Neural cell (in vitro differentiated cells): ENCODE measurements around the gene MRPL19. TPM values are rescaled to one million over a fixed set of nuclear protein-coding genes. Genes with fewer than 3 reads are reported as not detected.

Source experiments
- H2AFZ ChIP-seq: fragments of 200-600, 300-800 bp; sonication (generic), shearing (Covaris generic); 2 replicates; pipeline ENCODE4 v1.6.0; 2014; ENCODE audit warnings: low read depth, mild to moderate bottlenecking, antibody characterized with exemption, low read length, moderate library complexity
- H3F3A ChIP-seq: fragments of 200-600 bp; shearing (Covaris generic); 2 replicates; pipeline ENCODE4 v1.6.1; 2016; ENCODE audit warnings: mild to moderate bottlenecking, moderate library complexity, mixed read lengths, antibody characterized with exemption, low read length; ENCODE audit not compliant: insufficient read depth, poor library complexity, severe bottlenecking
- H3K27ac ChIP-seq: fragments of 200-600, 300-800 bp; sonication (generic), shearing (Covaris generic); 2 replicates; pipeline ENCODE4 v1.5.1; 2014; ENCODE audit warnings: mild to moderate bottlenecking, low read length, moderate library complexity
- H3K27me3 ChIP-seq: fragments of 300-800, 200-600 bp; sonication (generic), shearing (Covaris generic); 2 replicates; pipeline ENCODE4 v1.6.0; 2014; ENCODE audit warnings: mild to moderate bottlenecking, low read depth, low read length, moderate library complexity; ENCODE audit not compliant: insufficient read depth
- H3K36me3 ChIP-seq: fragments of 300-800, 200-600 bp; sonication (generic), shearing (Covaris generic); 2 replicates; pipeline ENCODE4 v1.5.1; 2014; ENCODE audit warnings: mild to moderate bottlenecking, antibody characterized with exemption, low read length, moderate library complexity; ENCODE audit not compliant: insufficient read depth
- H3K4me2 ChIP-seq: fragments of 300-800, 200-600 bp; sonication (generic), shearing (Covaris generic); 2 replicates; pipeline ENCODE4 v1.6.0; 2014; ENCODE audit warnings: mild to moderate bottlenecking, low read length
- H3K4me3 ChIP-seq: fragments of 300-800, 200-600 bp; sonication (generic), shearing (Covaris generic); 2 replicates; pipeline ENCODE4 v1.5.1; 2014; ENCODE audit warnings: mild to moderate bottlenecking, low read length, moderate library complexity
- H3K79me2 ChIP-seq: fragments of 200-600 bp; shearing (Covaris generic); replicated peaks from 2 replicates; pipeline ENCODE4 v1.6.0; 2014; ENCODE audit warnings: mild to moderate bottlenecking, low read length, moderate library complexity; ENCODE audit not compliant: insufficient read depth
- H3K9ac ChIP-seq: fragments of 300-800, 200-600 bp; sonication (generic), shearing (Covaris generic); 2 replicates; pipeline ENCODE4 v1.6.1; 2016; ENCODE audit warnings: mild to moderate bottlenecking, low read length, mixed read lengths
- H3K9me2 ChIP-seq: fragments of 200-600 bp; shearing (Covaris generic); 2 replicates; pipeline ENCODE4 v1.6.1; 2016; ENCODE audit warnings: mild to moderate bottlenecking, low read length, mixed read lengths; ENCODE audit not compliant: insufficient read depth
- H3K9me3 ChIP-seq: fragments of 200-600, 300-800 bp; sonication (generic), shearing (Covaris generic); 2 replicates; pipeline ENCODE4 v1.6.1; 2016; ENCODE audit warnings: mild to moderate bottlenecking, mixed run types, low read length, moderate library complexity, mixed read lengths
- H4K20me1 ChIP-seq: fragments of 200-600 bp; shearing (Covaris generic); 2 replicates; pipeline ENCODE4 v1.6.1; 2016; ENCODE audit warnings: mild to moderate bottlenecking, mixed run types; ENCODE audit not compliant: insufficient read depth
- EP300 ChIP-seq: fragments of 450-650 bp; conservative IDR thresholded peaks from 2 replicates; pipeline ENCODE4 v1.6.1; 2014; ENCODE audit warnings: antibody characterized with exemption, mild to moderate bottlenecking, moderate library complexity; ENCODE audit not compliant: poor library complexity, severe bottlenecking
- EZH2 ChIP-seq: fragments of 200-600, 300-800 bp; shearing (Covaris generic), sonication (generic); IDR thresholded peaks from 2 replicates; pipeline ENCODE4 v1.6.1; 2014; ENCODE audit warnings: antibody characterized with exemption, low read length, borderline replicate concordance, mild to moderate bottlenecking; ENCODE audit not compliant: insufficient read depth, poor library complexity, severe bottlenecking
- MXI1 ChIP-seq: fragments of 450-650 bp; conservative IDR thresholded peaks from 2 replicates; pipeline ENCODE4 v1.6.1; 2014; ENCODE audit warnings: antibody characterized with exemption, mild to moderate bottlenecking; ENCODE audit not compliant: poor library complexity, severe bottlenecking
- POLR2AphosphoS5 ChIP-seq: IDR thresholded peaks from 2 replicates; pipeline ENCODE4 v1.6.1; 2012
- RAD21 ChIP-seq: fragments of 450-650 bp; conservative IDR thresholded peaks from 2 replicates; pipeline ENCODE4 v1.6.1; 2014; ENCODE audit warnings: antibody characterized with exemption, mild to moderate bottlenecking, moderate library complexity
- SMC3 ChIP-seq: fragments of 450-650 bp; conservative IDR thresholded peaks from 2 replicates; pipeline ENCODE4 v1.6.1; 2014; ENCODE audit warnings: antibody characterized with exemption, mild to moderate bottlenecking, moderate library complexity; ENCODE audit not compliant: poor library complexity
- TAF1 ChIP-seq: IDR thresholded peaks from 2 replicates; pipeline ENCODE4 v1.6.1; 2012; ENCODE audit warnings: low read depth
- polyA plus RNA-seq: library from polyadenylated mRNA; depleted of rRNA; stranded (reverse); fragments of >200 nt; gene quantifications from 2 replicates; pipeline ENCODE4 v1.2.3, GENCODE V29; 2014
- TF ChIP-seq, protein P1 (sequence below): fragments of 450-650 bp; IDR thresholded peaks from 2 replicates; pipeline ENCODE4 v1.5.1; 2014; ENCODE audit warnings: antibody characterized with exemption, mild to moderate bottlenecking, moderate library complexity; ENCODE audit not compliant: poor library complexity, severe bottlenecking
- TF ChIP-seq, protein P2 (sequence below): IDR thresholded peaks from 2 replicates; pipeline ENCODE4 v1.6.1; 2012; ENCODE audit warnings: borderline replicate concordance

MRPL19 gene
- polyA plus RNA-seq, 1 donor from 2014 or later, result 28.1 TPM

DNA sequence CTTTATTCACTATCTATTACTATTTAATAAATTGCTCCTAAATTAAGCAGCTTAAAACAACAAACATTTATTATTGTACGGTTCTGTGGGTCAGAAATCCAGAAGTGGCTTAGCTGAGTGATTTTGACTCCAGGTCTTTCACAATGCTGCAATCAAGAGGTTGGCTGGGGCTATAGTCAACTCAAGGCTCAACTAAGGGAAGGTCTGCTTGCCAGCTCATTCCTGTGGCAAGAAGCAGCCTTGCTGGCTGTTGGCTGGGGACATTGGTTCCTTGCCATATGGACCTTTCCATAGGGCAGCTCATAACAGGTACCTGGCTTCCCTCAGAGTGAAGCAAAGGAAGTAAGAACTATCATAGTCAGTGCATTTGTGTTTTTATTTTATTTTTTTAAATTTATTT lies 5.0 kb upstream of the MRPL19 start:
- Histone ChIP-seq H3K79me2 (no peaks in the 10 kb centered on the region), H2AFZ (no peak overlapping the region)
- TF ChIP-seq TAF1, result no peak
- TF ChIP-seq, protein P1, sequence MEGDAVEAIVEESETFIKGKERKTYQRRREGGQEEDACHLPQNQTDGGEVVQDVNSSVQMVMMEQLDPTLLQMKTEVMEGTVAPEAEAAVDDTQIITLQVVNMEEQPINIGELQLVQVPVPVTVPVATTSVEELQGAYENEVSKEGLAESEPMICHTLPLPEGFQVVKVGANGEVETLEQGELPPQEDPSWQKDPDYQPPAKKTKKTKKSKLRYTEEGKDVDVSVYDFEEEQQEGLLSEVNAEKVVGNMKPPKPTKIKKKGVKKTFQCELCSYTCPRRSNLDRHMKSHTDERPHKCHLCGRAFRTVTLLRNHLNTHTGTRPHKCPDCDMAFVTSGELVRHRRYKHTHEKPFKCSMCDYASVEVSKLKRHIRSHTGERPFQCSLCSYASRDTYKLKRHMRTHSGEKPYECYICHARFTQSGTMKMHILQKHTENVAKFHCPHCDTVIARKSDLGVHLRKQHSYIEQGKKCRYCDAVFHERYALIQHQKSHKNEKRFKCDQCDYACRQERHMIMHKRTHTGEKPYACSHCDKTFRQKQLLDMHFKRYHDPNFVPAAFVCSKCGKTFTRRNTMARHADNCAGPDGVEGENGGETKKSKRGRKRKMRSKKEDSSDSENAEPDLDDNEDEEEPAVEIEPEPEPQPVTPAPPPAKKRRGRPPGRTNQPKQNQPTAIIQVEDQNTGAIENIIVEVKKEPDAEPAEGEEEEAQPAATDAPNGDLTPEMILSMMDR, result no peak
- TF ChIP-seq EP300, result no peak
- TF ChIP-seq MXI1, result no peak
- no peak for TF ChIP-seq SMC3
- TF ChIP-seq, protein P2, sequence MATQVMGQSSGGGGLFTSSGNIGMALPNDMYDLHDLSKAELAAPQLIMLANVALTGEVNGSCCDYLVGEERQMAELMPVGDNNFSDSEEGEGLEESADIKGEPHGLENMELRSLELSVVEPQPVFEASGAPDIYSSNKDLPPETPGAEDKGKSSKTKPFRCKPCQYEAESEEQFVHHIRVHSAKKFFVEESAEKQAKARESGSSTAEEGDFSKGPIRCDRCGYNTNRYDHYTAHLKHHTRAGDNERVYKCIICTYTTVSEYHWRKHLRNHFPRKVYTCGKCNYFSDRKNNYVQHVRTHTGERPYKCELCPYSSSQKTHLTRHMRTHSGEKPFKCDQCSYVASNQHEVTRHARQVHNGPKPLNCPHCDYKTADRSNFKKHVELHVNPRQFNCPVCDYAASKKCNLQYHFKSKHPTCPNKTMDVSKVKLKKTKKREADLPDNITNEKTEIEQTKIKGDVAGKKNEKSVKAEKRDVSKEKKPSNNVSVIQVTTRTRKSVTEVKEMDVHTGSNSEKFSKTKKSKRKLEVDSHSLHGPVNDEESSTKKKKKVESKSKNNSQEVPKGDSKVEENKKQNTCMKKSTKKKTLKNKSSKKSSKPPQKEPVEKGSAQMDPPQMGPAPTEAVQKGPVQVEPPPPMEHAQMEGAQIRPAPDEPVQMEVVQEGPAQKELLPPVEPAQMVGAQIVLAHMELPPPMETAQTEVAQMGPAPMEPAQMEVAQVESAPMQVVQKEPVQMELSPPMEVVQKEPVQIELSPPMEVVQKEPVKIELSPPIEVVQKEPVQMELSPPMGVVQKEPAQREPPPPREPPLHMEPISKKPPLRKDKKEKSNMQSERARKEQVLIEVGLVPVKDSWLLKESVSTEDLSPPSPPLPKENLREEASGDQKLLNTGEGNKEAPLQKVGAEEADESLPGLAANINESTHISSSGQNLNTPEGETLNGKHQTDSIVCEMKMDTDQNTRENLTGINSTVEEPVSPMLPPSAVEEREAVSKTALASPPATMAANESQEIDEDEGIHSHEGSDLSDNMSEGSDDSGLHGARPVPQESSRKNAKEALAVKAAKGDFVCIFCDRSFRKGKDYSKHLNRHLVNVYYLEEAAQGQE, result no peak
- TF ChIP-seq EZH2, result no peak
- no peak for TF ChIP-seq RAD21
- no peak for TF ChIP-seq POLR2AphosphoS5

DNA sequence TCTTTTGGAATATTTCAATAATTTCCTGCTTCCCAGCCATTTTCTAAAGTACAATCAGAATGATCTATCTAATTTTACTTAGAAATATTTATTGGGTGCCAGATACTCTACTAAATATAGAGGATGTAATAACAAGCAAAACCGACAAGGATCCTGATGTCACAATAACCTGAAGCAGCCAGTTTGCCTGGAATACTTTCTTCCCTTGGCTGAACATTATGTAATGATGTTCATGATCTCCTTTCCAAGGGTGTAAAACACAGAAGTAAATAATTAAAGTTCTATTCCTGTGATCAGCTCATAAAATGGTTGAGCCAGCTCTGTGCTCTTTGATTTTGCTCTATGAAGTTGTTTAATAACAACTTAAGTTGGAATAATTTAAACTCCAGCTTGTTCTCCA lies 2.6 kb upstream of the MRPL19 start:
- H3F3A ChIP-seq, result no peaks in the 10 kb centered on the region
- H3K36me3 ChIP-seq, result no peaks in the 10 kb centered on the region
- no peak overlapping the region for H3K27ac ChIP-seq
- no peaks in the 10 kb centered on the region for H4K20me1 ChIP-seq
- H3K9me3 ChIP-seq, result no peaks in the 10 kb centered on the region
- no peak overlapping the region for H3K4me2 ChIP-seq
- H3K79me2 ChIP-seq, result peaks cover 14% of the 10 kb centered on the region
- H3K27me3 ChIP-seq, result no peaks in the 10 kb centered on the region
- H3K9ac ChIP-seq, result no peak overlapping the region
- no peak overlapping the region for H3K4me3 ChIP-seq
- no peak overlapping the region for H2AFZ ChIP-seq
- H3K9me2 ChIP-seq, result no peaks in the 10 kb centered on the region
- TF ChIP-seq EP300, result no peak
- no peak for TF ChIP-seq TAF1
- TF ChIP-seq EZH2, result no peak
- no peak for TF ChIP-seq SMC3
- TF ChIP-seq, protein P2, result no peak
- TF ChIP-seq, protein P1, result no peak
- TF ChIP-seq RAD21, result no peak
- no peak for TF ChIP-seq POLR2AphosphoS5
- TF ChIP-seq MXI1, result no peak

More for the DNA sequence above, 5.0 kb upstream of the MRPL19 start:
- Histone ChIP-seq H3K4me2 (no peak overlapping the region), H3K4me3 (no peak overlapping the region), H3K27ac (no peak overlapping the region), H3K9me3 (no peaks in the 10 kb centered on the region), H3K9me2 (no peaks in the 10 kb centered on the region), H3K36me3 (no peaks in the 10 kb centered on the region), H3K27me3 (no peaks in the 10 kb centered on the region), H3K9ac (no peak overlapping the region), H4K20me1 (no peaks in the 10 kb centered on the region), H3F3A (no peaks in the 10 kb centered on the region)
